Astrocyte of the hippocampus (primary cell): Measurements from ENCODE around the gene GLYR1.
"Not testable (repeated sequence)": the region's sequence is repeated elsewhere in the genome, so short reads cannot be mapped to it uniquely, and the experiment has no call there.

ENCODE experiments used
- DNase-seq: peaks from one replicate; pipeline ENCODE4 v3.0.0; 2011; ENCODE audit warnings: low read depth, low spot score

The GLYR1 gene

DNA sequence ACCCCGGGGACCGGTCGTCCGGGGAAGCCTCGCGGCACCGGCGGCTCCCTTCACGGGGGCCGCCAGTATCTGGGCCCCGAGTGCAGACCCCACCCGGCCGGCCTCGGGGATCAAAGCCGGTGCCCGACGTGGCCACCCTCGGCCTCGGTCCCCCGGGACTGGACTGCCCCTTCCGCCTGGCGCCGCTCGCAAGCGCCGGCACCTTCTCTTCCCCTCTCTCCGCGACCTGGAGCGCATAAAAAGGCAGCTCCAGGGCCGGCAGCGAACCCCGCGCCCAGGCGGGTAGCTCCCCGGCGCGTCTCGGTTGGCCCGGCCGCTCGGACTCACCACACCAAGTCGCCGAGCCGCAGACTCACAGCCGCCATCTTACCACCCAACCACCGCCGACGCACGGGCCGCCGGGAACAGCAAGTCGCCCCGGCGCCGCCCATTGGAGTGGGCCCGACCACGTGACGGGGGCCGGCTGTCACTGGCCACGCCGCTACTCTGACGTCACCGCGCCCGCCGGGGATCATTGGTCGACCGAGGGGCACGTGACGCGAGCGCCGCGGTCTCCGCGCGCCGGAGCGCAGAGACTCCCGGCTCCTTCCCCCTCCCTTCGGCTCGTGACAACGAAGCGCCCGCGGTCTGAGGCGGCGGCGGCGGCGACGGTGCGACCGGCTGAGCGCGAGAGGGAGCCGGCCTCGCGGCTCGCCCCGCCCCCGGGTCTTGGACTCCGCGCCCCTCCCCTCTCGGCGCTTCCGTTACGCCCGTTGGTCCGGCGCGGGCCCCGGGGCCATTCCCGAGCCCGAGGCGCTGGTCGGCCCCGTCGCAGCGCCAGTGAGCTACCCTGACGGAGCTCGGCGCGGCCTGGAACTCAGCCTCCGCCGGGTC, at the start of gene GLYR1, which contains the start of gene UBN1:
TSS of gene GLYR1 (minus strand) at position 388 of the 873 bp plus-strand sequence. CDS start at position 365, 23 bp downstream.
TSS of gene UBN1 (plus strand) at position 581 of the 873 bp plus-strand sequence. CDS start 5,437 bp downstream, outside the sequence.
- DNase-seq: peak; percentile 99

- DNase-seq: not testable (repeated sequence)
Measured at GRCh38 chr16:4896761-4897160, 49.7 kb upstream of the GLYR1 start.

DNA sequence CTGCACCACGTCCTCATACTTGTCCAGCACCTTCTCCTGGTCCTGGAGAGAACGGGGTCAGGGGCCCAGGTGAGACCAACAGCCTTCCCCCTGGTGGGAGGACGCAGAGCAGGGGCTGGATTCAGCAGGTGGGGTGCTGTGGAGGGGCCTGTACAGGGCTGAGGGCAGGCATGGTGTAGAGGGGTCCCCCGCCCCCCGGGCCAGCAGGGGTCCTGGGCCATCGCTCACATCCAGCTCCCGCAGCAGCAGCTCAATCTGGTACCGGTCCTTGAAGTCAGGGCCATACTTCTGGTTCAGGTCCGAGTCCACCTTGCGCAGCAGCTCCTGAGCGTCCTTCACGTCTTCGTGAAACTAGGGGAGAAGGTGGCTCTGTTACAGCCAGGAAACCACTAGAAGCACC, 48.3 kb upstream of the GLYR1 start:
- DNase-seq: no peak

GRCh38 chr16:4894276-4895150, 47.4 kb upstream of the GLYR1 start:
- DNase-seq: no peak

DNA sequence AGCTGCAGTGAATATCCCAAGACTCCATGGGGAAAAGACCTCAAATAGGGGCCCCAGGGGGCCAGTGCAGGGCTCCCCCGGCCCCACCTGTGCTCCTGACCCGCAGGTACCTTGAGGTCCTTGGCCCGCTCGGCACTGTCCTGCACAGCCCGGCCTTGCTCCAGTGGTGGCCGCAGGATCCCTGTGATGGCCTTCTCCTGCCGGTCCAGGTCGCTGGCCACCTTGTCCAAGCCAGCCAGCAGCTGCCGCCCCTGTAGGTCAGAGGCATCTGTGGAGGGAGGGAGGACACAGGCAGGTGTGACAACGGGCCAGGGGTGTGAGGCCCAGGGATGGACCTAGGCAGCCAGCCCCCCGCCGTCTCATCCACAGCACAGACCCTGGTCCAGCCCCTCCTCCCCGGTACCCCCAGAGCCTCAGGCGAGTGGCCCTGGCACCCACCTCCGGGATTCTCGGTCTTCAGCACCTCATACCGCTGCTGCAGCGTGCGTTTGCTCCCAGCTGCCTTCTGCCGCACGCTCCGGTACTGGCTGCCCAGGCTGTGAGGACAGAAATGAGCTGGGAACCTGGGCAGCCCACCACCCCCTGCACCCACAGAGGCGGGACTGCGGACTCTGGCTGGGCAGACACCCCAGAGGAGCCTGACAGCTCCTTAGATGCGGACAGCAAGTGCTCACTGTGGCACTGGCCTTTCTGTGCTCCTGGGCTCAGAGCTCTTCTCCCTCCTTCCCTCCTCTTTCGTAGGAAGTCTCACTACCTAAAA, 46.2 kb upstream of the GLYR1 start:
- DNase-seq: no peak

DNA sequence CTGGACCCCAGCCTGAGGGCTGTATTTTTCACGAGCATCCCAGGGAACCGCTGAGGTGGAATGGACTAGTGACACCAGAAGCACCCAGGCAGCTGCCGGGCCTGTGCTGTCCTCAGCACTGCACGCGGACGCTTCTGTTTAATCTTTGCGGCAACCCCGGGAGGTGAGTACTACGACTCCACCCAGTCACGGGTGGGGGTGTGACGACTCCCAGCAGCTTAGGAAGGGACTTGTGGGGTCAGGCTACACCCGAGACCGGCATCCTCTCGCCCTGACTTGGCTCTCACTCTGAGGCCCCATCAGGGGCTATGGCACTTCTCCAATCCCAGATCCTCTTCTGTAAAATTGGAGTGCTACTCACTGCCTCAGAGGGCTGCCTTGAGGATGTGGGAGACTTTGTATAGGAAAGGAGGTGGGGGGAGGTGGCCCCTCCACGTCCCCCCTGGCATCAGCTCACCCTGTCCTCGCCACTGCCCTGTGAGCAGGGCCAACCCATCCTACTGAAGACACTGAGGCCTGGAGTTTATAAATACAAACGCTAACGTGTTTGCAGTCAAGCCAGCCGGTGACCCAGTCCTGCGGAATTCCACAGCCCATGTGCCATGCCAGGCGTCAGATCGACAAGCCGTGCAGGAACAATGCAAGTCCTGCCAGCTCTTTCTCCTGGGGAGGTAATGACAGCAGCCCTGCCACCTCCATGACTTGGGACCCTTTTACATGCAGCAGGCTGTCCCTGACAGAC, 45.4 kb upstream of the GLYR1 start:
- peak; percentile 53 for DNase-seq

- DNase-seq: no peak
Measured at GRCh38 chr16:4891886-4892216, 44.8 kb upstream of the GLYR1 start.

- no peak for DNase-seq
Measured at GRCh38 chr16:4891097-4891885, 44.2 kb upstream of the GLYR1 start.

GRCh38 chr16:4890686-4891085, 43.6 kb upstream of the GLYR1 start:
- DNase-seq: no peak

DNA sequence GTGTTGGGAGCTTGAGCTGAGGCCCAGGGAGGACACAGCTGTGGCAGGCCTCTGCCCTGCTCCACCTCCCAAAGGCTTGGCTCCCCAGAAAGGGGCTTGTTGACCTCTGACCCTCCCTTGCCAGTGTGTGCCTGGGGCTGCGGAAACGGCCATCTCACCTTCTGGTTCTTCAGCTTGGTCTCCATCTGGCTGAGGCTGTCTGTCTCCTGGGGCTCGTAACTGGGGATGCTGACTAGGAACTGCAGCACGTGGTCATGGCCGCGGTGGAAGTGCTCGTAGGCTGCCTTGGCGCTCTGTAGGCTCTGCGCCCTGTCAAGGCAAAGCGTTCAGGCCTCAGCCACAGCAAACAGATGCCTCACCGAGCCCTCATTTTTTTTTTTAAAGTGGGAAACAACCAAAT, 42.9 kb upstream of the GLYR1 start:
- DNase-seq: no peak

GRCh38 chr16:4888428-4889135, 41.5 kb upstream of the GLYR1 start:
- no peak for DNase-seq

- no peak for DNase-seq
Measured at GRCh38 chr16:4886151-4886550, 39.1 kb upstream of the GLYR1 start.

- no peak for DNase-seq
Measured at GRCh38 chr16:4884972-4885874, 38.1 kb upstream of the GLYR1 start.

- no peak for DNase-seq
Measured at GRCh38 chr16:4884209-4884608, 37.1 kb upstream of the GLYR1 start.

- DNase-seq: no peak
Measured at GRCh38 chr16:4883501-4883900, 36.4 kb upstream of the GLYR1 start.

DNA sequence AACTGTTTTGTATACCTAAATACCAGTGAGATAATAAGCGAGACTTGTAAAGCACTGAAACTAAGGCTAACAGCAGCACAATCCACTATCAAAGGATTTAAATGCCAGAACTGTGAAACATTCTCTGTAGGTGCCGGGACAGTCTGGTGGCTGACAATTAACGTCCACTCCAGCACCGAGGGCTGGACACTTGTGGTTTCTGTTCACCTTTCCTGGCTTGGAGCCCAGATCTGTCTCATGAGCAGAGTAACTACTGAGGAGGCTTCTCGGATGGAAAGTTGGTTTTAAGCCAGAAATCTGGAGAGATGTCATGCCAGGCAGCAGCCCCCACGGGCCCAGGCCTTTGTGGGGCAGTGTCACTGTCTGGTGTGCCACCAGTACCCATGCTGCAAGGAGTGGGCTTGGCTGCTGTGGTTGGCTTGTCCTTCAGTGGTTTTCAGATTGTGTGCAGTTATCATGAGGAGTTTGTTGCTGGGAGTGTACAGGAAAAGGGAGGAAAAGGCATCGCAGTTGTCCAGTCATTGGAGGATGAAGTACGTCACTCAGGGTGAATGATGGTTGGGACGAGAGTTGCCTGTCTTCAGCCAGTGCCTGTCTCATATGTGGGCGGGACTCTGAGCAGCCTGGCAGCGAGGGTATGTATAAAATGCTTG, 35.7 kb upstream of the GLYR1 start:
- peak; percentile 93 for DNase-seq

GRCh38 chr16:4882000-4882632, 35.0 kb upstream of the GLYR1 start:
- DNase-seq: peak; percentile 84
